VCaP (cell line): ENCODE results near the gene MACO1.

Experiments used
- H3K27ac ChIP-seq: fragments of 450-650 bp; 2 replicates; pipeline ENCODE4 v1.5.1; 2017
- CTCF ChIP-seq: fragments of 450-650 bp; conservative IDR thresholded peaks from 2 replicates; pipeline ENCODE4 v1.5.1; 2017; ENCODE audit warnings: mild to moderate bottlenecking, moderate library complexity

The MACO1 gene

GRCh38 chr1:25431955-25432719, 1.4 kb downstream of the MACO1 start:
- H3K27ac ChIP-seq = peak overlapping the region; percentile 93
- no peak for TF ChIP-seq CTCF

- H3K27ac ChIP-seq = peak overlapping the region; percentile 93
- no peak for TF ChIP-seq CTCF
These were observed 2.2 kb downstream of the MACO1 start for GRCh38 chr1:25432749-25433388.

DNA sequence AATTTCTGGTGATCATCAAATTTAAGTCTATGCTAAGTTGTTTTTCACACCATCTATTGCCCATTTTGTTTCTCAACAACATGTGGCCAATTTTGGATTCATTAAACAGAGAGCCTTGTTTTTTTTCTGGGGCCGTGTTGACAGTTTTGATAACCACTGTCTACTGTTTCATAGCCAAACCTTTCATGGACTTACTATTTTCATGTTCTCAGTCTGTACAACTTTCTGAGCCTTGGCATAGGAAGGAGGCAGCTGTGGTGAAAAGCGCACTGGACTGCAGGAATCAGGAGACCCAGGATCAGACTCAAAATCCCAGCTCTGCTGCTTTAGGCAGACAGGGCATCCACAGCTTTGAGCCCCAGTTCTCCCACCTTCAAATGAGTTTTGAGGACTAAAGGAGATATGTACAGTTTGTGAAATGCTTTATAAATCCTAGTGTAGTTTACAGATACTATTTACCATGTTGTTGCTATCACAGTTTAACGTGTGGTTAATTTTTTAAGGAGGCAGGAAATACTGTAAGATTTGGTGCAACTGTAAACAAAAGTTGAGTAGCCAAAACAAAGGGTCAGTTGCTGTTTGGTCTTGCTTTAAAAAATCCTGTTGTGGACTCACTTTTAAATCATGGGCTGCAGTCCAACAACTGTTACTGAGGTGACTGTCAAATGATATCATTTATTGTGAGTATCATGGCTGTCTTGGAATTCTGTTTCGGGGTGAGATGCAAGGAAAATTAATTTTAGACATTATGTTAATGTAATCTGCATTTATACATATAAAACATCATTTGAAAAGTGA, 2.9 kb downstream of the MACO1 start:
- TF ChIP-seq CTCF = no peak
- H3K27ac ChIP-seq = peak overlapping the region; percentile 93

DNA sequence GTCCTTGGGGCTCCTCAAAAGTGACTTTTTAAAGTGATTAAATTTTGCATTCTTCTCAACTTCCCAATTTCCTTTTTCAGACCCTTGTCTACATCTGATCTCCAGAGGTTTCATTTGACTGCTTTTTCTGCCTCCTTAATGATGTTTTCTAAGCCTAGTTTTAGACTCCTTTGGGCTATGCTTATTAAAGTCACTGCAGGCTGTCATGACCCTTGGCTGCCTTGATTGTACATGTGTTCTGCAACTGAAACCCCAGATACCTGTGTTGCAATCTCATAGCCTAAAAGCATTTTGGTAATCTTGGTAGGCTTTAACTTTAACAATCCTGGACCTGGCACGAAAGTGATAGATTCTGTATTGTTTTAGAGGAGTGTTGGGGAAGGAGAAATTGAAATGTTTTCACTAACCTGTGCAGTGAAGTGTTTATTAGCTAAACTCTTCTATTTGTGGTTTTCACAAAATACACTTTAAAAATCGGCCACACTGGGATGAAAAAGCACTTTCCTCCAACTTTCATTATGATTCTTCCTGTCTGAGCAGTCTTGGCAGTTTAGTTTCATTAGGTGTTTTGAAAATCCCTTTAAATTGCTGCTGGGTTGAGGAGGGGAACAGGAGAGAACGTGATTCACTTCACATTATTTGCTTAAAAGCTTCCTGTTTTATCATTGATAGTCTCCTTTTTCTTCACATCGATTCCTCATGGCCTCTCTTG, 4.9 kb downstream of the MACO1 start:
- no peak for TF ChIP-seq CTCF
- peak overlapping the region; percentile 93 for H3K27ac ChIP-seq

DNA sequence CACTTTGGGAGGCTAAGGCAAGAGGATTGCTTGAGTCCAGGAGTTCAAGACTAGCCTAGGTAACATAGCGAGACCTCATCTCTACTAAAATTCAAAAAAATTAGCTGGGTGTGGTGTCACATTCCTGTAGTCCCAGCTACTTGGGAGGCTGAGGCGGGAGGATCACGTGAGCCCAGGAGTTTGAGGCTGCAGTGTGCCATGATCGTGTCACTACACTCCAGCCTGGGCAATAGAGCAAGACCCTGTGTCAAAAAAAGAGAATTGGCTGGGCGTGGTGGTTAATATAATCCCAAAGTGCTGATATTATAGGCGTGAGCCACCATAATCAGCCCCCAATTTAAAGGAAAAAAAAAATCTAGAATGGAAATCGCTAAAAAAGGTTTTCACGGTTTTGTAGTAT, 7.0 kb downstream of the MACO1 start:
- H3K27ac ChIP-seq = peak overlapping the region; percentile 93; the same call in 1 of the 2 replicates
- no peak for TF ChIP-seq CTCF

DNA sequence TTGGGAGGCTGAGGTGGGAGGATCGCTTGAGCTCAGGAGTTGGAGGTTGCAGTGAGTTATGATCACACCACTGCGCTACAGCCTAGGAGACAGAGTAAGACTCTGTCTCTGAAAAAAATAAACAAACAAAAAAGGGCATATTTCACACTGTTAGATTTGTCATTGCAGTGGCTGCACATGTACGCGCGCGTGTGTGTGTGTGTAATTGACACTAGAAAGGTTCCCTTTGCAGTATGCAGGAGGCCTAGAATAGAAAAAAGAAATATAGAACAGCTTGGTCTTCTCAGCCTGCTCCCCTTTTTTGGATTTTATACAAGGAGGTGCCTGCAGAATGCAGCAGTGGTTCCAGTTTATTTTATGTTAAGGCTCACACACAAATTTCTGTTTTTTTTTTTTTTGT, 8.6 kb downstream of the MACO1 start:
- no peak for TF ChIP-seq CTCF
- H3K27ac ChIP-seq = no peak overlapping the region
